HG02970 (cell line): ENCODE measurements around the gene RAD54L.
A peak's percentile ranks its signal among the peaks of the same experiment; 100 is the strongest.

ENCODE experiments used
- ATAC-seq: cut with Tn5 transposase; IDR thresholded peaks from one replicate; pipeline ENCODE4 v1.9.1; 2021; ENCODE audit warnings: mild to moderate bottlenecking, moderate library complexity, moderate number of reproducible peaks; ENCODE audit not compliant: unreplicated experiment, low FRiP score

The RAD54L gene

DNA sequence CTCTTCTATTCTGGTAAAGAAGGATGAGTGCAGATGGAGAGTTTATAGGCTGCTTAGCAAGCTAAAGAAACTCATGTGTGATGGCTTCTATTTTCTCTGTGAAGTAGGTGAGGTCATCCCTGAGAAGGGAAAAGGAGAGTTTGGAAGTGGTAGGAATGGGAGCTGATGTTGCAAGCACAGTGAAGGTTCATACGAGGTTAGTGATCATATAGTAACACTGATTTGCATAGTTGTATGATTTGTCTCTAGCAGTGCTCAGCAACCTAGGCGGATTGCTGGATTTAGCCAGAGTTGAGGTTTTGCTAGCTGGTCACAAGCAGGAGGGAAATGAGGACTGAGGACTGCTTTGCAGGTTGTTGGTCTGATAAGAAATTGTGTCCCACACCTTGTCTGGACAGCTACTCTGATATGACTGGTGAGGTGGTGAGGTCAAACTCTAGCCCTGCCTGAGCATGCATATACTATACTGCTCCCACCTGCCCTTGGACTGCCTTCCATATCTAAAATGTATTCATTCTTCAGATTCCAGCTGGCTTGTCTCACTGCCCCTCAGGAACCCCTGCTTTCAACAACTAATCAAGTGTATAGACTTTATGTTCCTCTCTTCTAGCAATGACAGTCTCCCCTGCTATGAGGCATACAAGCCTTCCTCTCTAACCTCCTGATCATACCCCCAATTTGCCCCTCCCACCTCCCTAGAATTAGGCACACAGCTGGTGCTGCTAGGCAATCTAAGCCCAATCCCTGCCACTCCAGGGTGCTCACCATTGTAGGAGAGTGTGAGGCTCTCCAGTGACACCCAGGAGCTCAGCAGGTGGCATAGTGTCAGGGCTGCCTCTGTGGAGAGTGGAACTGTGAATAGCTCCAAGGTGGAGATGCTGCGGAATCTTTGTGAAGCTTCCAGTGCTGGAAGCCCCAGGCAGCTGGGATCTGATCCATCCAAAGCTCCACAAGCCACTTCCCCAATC lies 37.3 kb downstream of the RAD54L start:
- no peak for ATAC-seq

- ATAC-seq = no peak
Observed at GRCh38 chr1:46285730-46286477, 38.3 kb downstream of the RAD54L start.

- ATAC-seq = no peak
Observed at GRCh38 chr1:46288485-46289133, 41.0 kb downstream of the RAD54L start.

- ATAC-seq = no peak
Observed at GRCh38 chr1:46289134-46289494, 41.6 kb downstream of the RAD54L start.

GRCh38 chr1:46289976-46290375 lies 42.4 kb downstream of the RAD54L start:
- ATAC-seq = no peak

DNA sequence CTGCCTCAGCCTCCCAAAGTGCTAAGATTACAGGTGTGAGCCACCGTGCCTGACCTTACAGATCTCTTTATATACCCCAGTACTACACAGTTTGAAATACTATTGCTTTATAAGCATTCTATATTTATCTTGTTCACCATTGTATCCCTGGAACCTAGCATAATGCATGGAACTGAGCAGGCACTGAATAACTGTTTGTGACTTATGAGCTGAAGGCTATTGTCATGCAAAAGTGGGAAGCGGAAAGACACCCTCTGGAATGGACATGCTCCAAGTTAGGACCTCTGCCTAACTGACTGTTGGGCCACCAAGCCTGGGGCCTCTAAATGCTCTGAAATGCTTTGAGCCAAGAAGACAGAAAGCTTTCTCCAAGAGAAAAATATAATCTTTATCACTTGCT lies 47.7 kb downstream of the RAD54L start:
- no peak for ATAC-seq

DNA sequence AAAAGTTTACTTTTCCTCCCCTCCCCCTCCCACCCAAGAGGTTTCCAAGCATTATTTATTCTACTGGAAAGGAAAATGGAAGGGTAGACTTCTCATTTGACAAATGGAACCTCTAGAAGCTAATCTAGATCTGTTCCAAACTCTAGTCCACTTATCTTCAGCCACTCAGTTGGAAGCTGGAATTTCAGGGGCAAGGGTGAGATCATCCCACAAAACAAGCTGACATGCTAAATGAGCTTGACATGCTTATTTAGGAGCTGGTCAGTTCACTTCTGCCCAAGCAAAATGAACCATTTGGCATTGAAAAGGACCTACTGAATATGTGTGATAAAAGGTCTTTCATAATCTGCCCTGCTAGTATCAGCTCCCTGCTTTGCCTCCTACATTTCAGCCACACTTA lies 50.8 kb downstream of the RAD54L start:
- no peak for ATAC-seq

GRCh38 chr1:46300673-46301405 lies 53.3 kb downstream of the RAD54L start:
- no peak for ATAC-seq

DNA sequence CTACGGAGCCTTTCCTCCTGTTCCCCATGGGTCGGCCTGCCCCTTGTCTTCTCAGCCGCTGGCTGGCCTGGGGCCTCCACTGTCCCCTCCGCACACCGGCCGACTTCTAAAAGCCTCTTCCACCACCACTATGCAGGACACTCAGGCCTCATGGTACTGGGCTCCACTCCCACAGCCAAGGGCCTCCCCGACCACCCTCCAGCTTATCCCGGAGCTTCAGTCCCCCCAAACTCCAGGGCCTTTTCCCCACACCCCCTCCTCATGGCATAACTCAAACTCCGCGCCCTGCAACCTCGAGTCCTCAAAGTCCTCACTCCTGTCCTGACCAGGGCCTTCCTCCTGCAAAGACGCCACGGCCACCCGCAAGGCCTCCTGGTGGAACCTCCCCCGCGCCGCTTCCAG lies 53.8 kb downstream of the RAD54L start:
- ATAC-seq = no peak

DNA sequence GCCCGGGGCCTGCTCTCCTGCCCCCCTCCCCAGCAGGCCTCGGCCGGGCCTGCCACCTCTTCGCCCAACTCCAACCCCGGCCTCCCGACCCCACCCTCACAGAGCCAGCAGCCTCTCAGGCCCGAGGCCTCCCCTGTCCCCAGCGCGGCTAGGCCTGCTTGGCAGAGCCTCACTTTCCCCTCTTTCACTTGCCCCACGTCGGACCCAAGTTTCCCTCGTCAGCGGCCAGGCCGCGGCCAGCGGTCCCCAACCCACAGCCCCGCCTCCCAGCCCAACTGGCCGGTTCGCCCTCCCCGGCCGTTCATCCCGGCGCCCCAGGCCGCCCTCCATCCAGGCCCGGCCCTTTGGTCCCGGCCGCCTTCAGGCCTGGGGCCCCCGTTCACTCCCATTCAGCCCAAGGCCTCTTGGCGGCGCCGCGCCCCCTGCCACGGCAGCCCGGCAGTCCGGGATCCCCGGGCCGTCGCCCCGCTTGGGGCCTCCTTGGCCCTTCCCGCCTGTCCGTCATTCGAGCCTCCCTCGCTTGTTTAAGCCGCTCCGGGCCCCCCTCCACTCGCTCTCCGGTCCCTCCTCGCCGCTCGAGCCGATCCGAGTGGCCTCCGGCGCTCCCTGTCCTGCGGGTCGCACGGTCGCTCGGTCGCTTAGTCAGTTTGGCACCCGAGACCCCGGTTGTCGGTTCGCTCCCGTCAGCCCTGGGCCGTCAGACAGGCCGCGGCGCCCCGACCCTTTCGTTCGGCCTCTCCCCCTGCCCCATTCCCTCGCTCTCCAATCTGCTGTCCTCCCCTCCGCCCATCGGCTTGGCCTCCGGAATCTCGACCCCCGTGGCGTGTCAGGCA lies 54.5 kb downstream of the RAD54L start:
- ATAC-seq = no peak

GRCh38 chr1:46302641-46303037 lies 55.1 kb downstream of the RAD54L start:
- ATAC-seq = peak; percentile 13

DNA sequence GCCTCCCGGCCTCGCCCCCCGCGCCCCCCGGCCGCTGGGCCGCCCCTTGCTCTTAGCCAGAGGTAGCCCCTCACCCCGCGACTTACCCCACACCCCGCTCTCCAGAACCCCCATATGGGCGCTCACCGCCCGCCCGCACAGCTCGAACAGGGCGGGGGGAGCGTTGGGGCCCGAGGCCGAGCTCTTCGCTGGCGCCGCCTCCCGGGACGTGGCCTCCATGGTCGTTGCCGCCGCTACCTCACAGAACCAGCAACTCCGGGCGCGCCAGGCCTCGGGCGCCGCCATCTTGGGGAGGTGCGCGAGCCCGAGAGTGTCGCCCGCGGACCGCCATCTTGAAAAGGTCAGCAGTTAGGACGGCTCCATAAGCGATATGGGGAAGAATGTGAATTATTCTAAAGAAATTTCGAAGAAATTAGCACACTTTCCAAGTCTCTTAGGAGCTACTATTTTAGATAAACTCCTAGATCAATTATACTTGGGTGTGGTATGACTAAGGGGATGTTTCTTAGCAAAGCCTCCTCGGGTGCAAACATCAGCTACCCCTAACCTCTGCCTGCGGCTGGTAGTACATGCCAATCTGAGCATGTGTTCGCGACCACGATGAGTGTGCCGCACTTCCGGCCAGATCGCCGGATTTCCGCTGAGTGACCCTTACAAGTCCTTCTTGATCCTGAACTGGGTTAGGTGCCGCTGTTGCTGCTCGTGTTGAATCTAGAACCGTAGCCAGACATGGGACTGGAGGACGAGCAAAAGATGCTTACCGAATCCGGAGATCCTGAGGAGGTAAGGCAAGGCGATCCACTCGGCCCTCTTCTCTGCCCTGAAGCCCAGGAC lies 55.7 kb downstream of the RAD54L start, which contains the start of the genes LRRC41 and UQCRH:
Gene LRRC41 (minus strand): TSS at position 579 of the 834 bp plus-strand sequence. CDS start 294 bp downstream, at position 285.
Gene UQCRH (plus strand): TSS at position 661 of the 834 bp plus-strand sequence. CDS start 69 bp downstream, at position 730.
- peak; percentile 81 for ATAC-seq

GRCh38 chr1:46303872-46304326 lies 56.3 kb downstream of the RAD54L start:
- ATAC-seq = no peak

DNA sequence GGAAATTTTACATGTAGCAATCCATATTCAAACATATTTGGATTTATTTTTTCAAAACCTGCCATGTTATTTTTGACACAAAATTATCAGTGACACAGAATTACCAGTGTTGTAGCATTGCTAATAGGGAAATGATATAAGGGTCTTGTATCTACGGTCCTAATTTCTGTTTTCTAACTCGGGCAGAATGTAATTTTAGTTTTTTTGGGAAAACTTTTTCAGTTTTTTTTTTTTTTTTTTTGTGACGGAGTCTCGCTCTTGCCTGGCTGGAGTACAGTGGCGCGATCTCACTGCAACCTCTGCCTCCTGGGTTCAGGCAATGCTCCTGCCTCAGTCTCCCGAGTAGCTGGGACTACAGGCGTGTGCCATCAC lies 58.6 kb downstream of the RAD54L start:
- no peak for ATAC-seq

DNA sequence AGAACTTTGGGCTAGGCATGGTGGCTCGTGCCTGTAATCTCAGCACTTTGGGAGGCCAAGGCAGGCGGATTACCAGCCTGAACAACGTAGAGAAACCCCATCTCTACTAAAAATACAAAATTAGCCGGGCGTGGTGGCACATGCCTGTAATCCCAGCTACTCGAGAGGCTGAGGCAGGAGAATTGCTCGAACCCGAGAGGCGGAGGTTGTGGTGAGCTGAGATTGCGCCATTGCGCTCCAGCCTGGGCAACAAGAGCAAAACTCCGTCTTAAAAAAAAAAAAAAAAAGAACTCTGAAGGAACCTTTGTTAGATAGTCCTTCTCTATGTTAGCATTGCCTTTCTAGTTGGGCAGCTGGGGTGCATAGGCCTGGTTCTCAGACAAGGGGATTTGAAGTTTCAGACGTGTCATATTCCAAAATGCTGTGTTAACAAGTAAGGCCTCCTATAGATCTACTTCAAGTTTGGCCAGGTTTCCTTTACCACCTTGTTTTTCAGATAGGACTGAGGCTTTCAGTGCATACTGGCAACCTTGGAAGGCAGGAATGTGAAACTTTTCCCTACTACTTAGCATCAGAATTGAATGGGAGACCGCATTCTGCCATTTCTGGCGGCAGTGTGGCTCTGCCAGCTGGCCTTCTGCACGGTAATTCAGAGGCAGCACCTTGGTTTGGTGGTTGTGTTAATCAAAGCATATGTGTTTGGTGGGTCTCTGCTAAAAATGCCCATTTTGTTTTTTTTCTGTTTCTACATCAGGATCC lies 62.0 kb downstream of the RAD54L start:
- no peak for ATAC-seq

DNA sequence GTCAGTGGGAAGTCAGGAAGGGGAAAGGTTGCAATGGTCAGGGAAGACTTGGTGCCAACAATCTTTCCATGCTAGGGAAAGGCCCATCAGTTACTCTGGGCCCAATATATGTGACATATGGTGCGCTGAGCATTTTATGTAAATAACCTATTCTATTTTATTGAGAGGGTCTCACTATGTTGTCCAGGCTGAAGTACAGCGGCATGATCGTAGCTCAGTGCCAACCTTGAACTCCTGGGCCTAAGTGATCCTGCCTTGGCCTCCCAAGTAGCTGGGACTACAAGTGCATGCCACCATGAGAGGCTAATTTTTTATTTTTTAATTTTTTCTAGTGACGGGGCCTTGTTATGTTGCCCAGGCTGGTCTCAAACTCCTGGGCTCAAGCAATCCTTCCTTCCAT lies 62.8 kb downstream of the RAD54L start:
- ATAC-seq = no peak

- no peak for ATAC-seq
Observed at GRCh38 chr1:46315669-46316403, 68.3 kb downstream of the RAD54L start.
